Tibial nerve (tissue), 4 donors: ENCODE results near the gene NFE2L3.

Experiments
- EP300 ChIP-seq, 2 donors: sonication (generic); formaldehyde crosslinking; IDR thresholded peaks; one replicate each; pipeline ENCODE4 v1.6.1; 2017; ENCODE audit warnings: antibody characterized with exemption in 2 of 2, mild to moderate bottlenecking in 1 of 2
- POLR2A ChIP-seq, 2 donors: fragments of 450-650 bp; IDR thresholded peaks; one replicate each; pipeline ENCODE4 v1.6.1; 2017; ENCODE audit warnings: antibody characterized with exemption in 2 of 2, mild to moderate bottlenecking in 2 of 2, moderate library complexity in 2 of 2
- TF ChIP-seq, protein P1 (sequence below), 5 experiments: fragments of 200-600 bp in 3 of 5; fragments of 450-650 bp in 2 of 5; sonication (generic) in 3 of 5; IDR thresholded peaks; one replicate each; pipeline ENCODE4 v1.5.1; 2016 to 2019; ENCODE audit warnings: antibody characterized with exemption in 5 of 5, mild to moderate bottlenecking in 3 of 5, moderate library complexity in 2 of 5

DNA sequence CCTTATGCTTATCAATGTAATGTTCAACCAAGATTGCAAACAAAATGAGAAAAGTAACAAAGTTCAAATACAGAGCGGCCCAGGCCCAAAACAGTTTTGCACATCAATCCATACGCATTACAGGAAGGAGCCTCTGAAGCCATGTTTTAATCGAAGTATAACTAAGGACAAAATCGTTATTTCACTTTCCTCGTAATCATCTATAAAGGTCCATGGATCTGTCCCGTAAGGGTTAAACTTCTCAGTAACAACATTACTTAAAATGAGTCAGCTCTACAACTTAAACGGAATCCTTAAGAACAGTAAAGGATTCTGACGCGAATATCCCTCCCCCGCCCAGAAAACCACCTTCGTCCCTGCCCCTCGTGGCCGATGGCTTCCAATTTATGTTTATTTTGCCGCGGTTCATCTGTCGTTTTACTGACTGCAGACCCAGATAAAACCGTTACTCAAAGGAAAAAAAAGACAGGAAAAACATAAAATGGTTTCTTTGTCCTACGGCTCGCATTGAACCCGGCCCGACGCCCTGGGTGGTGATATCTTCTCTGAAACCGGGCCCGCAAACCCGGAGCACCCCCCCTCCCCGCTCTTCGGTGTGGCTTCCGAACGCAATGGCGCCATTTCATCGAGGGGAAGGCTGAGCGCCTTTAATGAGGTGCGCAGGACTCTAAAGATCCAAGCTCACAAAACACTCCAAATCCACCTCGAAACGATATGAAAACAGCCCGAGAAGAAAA, 47.5 kb downstream of the NFE2L3 start:
- TF ChIP-seq POLR2A (IDR thresholded peaks at IDR 0.05) (peak; percentile 16 to 38), EP300 (IDR thresholded peaks at IDR 0.05) (peak in 1 of 2 donors; percentile 2)
- TF ChIP-seq, protein P1, sequence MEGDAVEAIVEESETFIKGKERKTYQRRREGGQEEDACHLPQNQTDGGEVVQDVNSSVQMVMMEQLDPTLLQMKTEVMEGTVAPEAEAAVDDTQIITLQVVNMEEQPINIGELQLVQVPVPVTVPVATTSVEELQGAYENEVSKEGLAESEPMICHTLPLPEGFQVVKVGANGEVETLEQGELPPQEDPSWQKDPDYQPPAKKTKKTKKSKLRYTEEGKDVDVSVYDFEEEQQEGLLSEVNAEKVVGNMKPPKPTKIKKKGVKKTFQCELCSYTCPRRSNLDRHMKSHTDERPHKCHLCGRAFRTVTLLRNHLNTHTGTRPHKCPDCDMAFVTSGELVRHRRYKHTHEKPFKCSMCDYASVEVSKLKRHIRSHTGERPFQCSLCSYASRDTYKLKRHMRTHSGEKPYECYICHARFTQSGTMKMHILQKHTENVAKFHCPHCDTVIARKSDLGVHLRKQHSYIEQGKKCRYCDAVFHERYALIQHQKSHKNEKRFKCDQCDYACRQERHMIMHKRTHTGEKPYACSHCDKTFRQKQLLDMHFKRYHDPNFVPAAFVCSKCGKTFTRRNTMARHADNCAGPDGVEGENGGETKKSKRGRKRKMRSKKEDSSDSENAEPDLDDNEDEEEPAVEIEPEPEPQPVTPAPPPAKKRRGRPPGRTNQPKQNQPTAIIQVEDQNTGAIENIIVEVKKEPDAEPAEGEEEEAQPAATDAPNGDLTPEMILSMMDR (IDR thresholded peaks at IDR 0.05), result no peak
